Activated naive CD4-positive, alpha-beta T cell treated with anti-CD3 and anti-CD28 coated beads, Interleukin-2, amount 50 U/mL, for 24 hours (primary cell): ENCODE results near the gene CHKA.

Source experiments
- H3K27ac Mint-ChIP-seq: one replicate; pipeline ENCODE4 v1.8.0; 2021; ENCODE audit warnings: mild to moderate bottlenecking, mixed read lengths
- H3K27me3 Mint-ChIP-seq: one replicate; pipeline ENCODE4 v1.8.0; 2021; ENCODE audit warnings: mixed read lengths
- H3K36me3 Mint-ChIP-seq: one replicate; pipeline ENCODE4 v1.8.0; 2021; ENCODE audit warnings: mixed read lengths
- H3K4me1 Mint-ChIP-seq: one replicate; pipeline ENCODE4 v1.8.0; 2021; ENCODE audit warnings: mixed read lengths
- H3K4me3 Mint-ChIP-seq: one replicate; pipeline ENCODE4 v1.8.0; 2021; ENCODE audit warnings: mild to moderate bottlenecking, mixed read lengths
- H3K9me3 Mint-ChIP-seq: one replicate; pipeline ENCODE4 v1.8.0; 2021; ENCODE audit warnings: mixed read lengths

The CHKA gene

DNA sequence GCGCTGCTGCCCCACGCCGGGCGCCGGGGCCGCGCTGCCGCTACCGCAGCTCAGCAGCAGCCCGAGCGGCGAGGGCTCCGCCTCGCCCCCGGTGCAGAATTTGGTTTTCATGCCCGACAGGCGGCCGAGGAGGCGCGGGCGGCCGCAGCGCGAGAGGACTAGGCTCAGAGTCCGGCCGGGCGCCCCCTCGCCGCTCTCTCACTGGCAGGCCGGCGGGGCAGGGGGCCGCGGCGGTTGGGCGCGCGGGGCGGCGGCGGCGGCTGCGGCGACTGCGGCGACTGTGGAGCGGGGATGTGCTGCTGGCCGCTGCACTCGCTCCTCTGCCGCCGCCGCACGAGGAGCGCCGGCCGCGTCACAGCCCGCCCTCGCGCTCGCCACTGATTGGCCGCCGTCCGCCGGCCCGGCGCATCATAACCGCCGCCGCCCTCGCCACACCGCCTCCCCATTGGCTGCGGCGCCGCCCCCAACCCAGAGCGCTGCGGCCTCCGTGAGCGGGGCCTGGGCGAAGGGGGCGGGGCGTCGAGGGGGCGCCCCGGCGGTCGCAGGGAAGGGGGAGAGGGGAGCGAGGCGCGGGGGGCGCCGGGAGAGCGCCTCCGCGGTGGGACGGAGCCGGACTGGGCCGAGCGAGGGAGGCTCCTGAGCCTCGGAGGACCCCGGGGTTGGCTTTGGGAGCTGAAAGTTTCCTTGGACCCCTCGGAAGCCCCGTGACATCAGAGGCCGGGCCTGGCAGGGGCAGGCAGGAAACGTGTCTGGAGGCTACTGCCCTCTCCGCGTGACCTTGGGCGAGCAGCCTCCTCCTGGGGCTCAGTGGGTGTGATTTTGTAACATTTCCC is at the start of gene CHKA:
Gene CHKA (minus strand): TSS at position 322 of the 833 bp plus-strand sequence. CDS start 211 bp downstream, at position 111.
- Mint-ChIP-seq H3K27me3 (no peaks in the 10 kb centered on the region), H3K4me1 (peaks cover 8% of the 10 kb centered on the region), H3K9me3 (no peaks in the 10 kb centered on the region), H3K36me3 (no peaks in the 10 kb centered on the region), H3K27ac (peak within 1 kb of the TSS; percentile 72), H3K4me3 (peak within 1 kb of the TSS; percentile 93)

DNA sequence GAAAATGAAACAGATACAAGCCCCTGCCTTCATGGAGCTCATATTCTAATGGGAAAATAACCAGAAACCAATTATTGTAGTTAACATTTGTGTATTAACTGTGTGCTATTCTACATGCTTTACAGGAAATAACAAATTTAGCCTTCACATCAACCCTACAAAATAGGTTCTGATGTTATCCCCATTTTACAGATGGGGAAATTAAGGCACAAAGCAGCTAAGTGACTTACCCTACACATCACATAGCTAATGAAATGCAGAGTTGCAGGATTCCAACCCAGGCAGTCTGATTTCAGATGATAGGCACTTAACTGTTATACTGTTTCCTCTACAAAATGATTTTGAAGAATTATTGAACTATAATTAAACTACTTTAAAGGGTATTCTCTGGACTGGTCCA is 48.3 kb upstream of the CHKA start:
- Mint-ChIP-seq H3K9me3 (no peaks in the 10 kb centered on the region), H3K4me3 (no peak overlapping the region), H3K4me1 (no peaks in the 10 kb centered on the region), H3K27me3 (no peaks in the 10 kb centered on the region), H3K27ac (no peak overlapping the region), H3K36me3 (peaks cover 12% of the 10 kb centered on the region)

DNA sequence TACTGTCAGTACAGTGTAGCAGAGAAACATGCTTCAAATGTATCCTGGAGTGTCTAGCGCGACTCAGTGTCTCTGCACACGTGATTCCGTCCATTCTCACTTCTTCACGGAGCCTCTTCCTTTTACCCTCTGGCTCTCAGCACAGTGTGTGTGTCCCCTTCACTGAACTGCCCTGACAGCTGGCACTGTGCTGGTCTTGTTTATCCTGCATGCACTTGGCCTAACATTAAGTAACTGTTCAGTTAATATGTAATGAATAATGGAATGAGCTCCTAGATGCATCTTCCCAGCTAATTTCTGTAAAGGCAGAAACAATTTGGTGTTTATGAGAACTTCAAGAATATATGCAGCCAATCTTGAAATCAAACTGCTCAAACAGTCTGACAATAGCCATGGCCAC is 47.5 kb upstream of the CHKA start:
- H3K4me3 Mint-ChIP-seq, result no peak overlapping the region
- H3K4me1 Mint-ChIP-seq, result no peaks in the 10 kb centered on the region
- H3K9me3 Mint-ChIP-seq, result no peaks in the 10 kb centered on the region
- no peaks in the 10 kb centered on the region for H3K27me3 Mint-ChIP-seq
- peaks cover 10% of the 10 kb centered on the region for H3K36me3 Mint-ChIP-seq
- H3K27ac Mint-ChIP-seq, result no peak overlapping the region

DNA sequence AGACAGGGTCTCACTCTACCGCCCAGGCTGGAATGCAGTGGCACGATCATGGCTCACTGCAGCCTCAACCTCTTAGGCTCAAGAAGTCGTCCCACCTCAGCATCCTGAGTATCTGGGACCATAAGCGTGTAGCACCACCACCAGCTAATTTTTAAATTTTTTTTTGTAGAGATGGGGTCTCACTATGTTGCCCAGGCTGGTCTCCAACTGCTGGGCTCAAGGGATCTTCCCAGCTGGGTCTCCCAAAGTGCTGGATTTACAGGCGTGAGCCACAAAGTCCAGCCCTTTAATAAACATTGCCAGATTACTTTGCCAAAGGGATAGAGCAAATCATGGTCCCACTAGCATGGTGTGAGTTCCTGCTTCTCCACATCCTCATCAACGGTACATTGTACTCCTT is 46.3 kb upstream of the CHKA start:
- H3K4me3 Mint-ChIP-seq, result no peak overlapping the region
- no peak overlapping the region for H3K27ac Mint-ChIP-seq
- H3K27me3 Mint-ChIP-seq, result no peaks in the 10 kb centered on the region
- no peaks in the 10 kb centered on the region for H3K9me3 Mint-ChIP-seq
- no peaks in the 10 kb centered on the region for H3K4me1 Mint-ChIP-seq
- peaks cover 10% of the 10 kb centered on the region for H3K36me3 Mint-ChIP-seq

DNA sequence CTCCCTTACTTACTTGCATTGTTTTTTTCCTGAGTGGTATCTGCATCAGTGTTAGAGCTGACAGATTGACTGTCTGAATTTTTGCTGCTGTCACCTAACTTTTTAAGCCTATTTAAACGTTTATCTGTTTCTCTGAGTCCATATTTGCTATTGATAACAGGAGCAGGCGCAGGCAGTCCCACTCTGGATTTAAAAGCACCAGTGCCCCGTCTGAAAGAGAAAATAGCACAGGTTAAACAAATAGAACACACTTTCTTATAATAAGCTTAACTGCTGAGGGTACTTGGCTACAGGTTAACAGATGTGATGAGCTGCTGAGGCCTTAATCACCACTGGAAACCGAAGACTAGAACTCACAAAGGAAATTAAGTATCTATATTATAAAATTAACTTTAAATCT is 45.8 kb upstream of the CHKA start:
- Mint-ChIP-seq H3K27ac (no peak overlapping the region), H3K36me3 (peaks cover 14% of the 10 kb centered on the region), H3K9me3 (no peaks in the 10 kb centered on the region), H3K4me3 (no peak overlapping the region), H3K27me3 (no peaks in the 10 kb centered on the region), H3K4me1 (no peaks in the 10 kb centered on the region)

DNA sequence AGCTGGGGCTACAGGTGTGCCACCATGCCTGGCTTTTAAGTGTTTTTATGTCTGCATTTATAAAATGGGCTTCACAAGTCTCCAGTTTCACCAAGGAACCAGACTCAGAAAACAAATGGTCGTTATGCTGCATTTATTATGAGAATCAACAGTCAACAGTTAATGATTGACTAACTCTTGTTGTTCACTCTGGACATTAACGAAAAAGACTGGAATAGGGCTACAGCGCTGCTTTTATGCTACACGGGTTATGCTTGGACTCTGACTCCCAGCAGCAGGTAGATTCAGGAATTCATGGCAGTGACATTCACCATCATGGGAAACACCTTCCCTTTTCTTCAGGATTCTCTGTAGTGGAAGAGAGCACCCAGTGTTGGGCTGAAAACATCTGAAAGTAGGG is 44.4 kb upstream of the CHKA start:
- Mint-ChIP-seq H3K4me1 (no peaks in the 10 kb centered on the region), H3K9me3 (no peaks in the 10 kb centered on the region), H3K36me3 (peaks cover 12% of the 10 kb centered on the region), H3K27ac (no peak overlapping the region), H3K4me3 (no peak overlapping the region), H3K27me3 (no peaks in the 10 kb centered on the region)

DNA sequence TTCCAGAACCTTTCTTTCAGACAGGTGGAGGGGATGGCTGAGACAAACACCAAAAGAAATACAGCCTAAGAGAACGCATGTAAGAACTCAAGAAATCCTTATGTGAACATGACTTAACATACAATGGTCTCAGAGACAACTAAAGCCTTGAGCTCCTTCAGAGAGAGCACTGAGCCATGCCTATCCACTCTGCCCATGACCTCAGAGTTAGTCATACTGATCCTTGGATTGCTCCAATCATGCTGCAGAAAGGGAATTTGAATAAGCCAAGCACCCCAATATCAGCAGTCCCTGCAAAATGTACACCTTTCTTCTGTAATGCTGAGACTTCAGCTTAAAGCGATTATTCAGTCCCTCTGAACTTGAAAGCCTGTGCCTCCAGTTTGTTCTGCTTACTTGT is 43.2 kb upstream of the CHKA start:
- Mint-ChIP-seq H3K9me3 (no peaks in the 10 kb centered on the region), H3K4me1 (no peaks in the 10 kb centered on the region), H3K36me3 (peaks cover 12% of the 10 kb centered on the region), H3K4me3 (no peak overlapping the region), H3K27me3 (no peaks in the 10 kb centered on the region), H3K27ac (no peak overlapping the region)

DNA sequence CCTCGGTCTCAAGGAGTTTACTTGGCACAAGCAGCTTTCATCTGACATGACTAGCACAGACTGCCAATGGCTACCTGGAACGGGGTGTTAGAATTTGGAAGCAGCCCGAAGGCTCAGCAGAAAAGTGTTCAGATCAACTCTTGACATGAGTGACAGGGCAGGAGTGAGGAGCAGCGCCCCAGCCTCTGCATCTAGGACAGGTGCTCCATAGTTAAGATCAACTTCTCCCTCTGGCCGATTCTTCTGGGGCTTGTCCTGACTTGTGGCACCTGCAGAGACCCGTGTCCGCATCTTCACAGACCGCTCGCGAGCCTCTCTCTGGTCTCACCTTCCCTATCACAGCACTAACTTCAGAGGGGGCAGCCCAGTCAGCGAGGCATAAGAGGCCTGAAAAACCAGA is 42.5 kb upstream of the CHKA start:
- no peaks in the 10 kb centered on the region for H3K27me3 Mint-ChIP-seq
- no peak overlapping the region for H3K4me3 Mint-ChIP-seq
- peaks cover 10% of the 10 kb centered on the region for H3K36me3 Mint-ChIP-seq
- H3K4me1 Mint-ChIP-seq, result no peaks in the 10 kb centered on the region
- no peaks in the 10 kb centered on the region for H3K9me3 Mint-ChIP-seq
- H3K27ac Mint-ChIP-seq, result no peak overlapping the region

DNA sequence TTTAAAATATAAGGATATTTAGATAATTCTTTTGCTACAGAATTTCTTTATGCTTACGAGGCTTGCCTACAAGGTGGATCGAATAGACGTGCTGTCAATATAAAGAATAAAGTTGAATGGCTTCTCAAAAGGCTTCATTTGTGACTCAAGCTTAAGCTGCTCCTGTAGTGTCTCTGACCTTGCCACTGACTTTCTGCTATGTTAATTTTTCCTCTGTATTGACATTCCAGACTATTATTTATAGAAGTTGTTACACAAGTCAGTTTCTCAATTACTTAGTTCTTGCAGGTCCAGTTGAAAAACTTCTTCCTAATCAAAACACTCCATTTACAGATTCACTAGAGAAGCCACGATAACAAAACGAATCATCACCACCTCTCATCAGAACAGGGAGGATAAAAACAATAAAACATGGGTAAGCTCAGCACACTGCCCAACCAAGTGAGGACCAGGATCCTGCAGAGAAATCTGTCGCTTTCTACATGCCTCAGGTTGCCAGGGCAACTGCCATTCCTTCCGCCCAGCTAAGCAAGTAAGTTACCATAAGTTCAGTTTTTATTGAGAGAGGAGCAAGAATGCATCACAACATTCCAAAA is 39.0 kb upstream of the CHKA start:
- Mint-ChIP-seq H3K9me3 (no peaks in the 10 kb centered on the region), H3K4me1 (no peaks in the 10 kb centered on the region), H3K4me3 (no peak overlapping the region), H3K36me3 (peaks cover 6% of the 10 kb centered on the region), H3K27ac (peak overlapping the region; percentile 26), H3K27me3 (no peaks in the 10 kb centered on the region)

DNA sequence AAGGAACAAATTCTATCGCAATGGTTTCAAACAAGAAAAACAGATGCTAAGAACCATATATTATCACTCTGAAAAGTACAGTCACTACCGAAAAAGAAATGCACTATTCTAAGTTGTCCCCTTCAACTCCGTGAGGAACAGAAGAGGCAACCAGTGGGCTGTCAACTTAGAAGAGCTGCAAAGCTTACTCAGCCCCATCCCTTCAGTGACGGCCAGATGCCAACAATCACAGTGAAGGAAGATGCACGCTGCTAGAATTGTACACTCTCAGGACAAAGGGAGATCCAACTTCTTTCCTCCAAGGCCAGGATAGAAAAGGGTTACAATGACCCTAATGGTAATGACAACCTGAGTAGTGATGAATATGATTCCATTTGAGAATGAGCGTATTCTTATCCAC is 38.5 kb upstream of the CHKA start:
- Mint-ChIP-seq H3K9me3 (no peaks in the 10 kb centered on the region), H3K4me1 (no peaks in the 10 kb centered on the region), H3K4me3 (no peak overlapping the region), H3K27ac (no peak overlapping the region), H3K27me3 (no peaks in the 10 kb centered on the region), H3K36me3 (peaks cover 6% of the 10 kb centered on the region)

DNA sequence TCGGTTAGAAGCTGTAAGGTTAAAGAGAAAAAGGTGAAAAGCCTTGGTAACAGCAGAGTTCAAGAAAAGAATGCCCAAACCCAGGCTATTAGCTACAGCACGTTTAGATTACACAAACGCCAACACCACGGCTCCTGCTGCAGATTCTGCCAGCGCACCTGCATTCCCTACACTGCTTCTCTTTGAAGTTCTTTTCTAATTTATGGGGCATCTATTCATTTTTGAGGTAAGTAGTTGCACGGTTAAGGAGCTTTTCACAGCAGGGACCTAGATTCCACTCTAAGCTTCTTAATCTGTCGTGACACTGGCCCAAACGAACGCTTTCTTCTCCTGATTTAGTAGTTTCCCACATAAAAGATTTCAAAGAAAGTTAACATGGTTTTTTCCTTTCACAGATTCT is 38.0 kb upstream of the CHKA start:
- Mint-ChIP-seq H3K36me3 (peaks cover 6% of the 10 kb centered on the region), H3K4me1 (no peaks in the 10 kb centered on the region), H3K27me3 (no peaks in the 10 kb centered on the region), H3K4me3 (no peak overlapping the region), H3K9me3 (no peaks in the 10 kb centered on the region), H3K27ac (no peak overlapping the region)

DNA sequence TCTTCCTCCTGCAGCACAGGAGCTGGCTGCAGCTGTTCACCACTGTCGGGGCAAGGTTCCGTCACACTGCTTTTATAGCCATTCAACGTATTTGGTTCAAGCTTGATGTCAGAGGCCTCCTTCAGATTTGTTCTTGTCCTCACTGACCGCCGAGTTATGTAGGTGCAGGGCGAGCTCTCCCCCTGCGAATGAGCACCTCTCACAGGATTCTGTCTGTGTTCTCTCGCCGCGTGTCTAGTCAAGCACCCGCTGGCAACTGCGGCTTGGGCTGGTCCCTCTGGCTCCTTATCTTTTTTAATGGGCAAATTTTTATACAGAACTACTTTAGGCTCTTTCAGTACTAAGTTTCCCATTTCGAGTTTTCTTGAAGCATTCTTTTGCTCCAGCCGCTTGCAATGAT is 37.4 kb upstream of the CHKA start:
- Mint-ChIP-seq H3K4me3 (no peak overlapping the region), H3K36me3 (peaks cover 6% of the 10 kb centered on the region), H3K4me1 (no peaks in the 10 kb centered on the region), H3K9me3 (no peaks in the 10 kb centered on the region), H3K27me3 (no peaks in the 10 kb centered on the region), H3K27ac (peak overlapping the region; percentile 1)

DNA sequence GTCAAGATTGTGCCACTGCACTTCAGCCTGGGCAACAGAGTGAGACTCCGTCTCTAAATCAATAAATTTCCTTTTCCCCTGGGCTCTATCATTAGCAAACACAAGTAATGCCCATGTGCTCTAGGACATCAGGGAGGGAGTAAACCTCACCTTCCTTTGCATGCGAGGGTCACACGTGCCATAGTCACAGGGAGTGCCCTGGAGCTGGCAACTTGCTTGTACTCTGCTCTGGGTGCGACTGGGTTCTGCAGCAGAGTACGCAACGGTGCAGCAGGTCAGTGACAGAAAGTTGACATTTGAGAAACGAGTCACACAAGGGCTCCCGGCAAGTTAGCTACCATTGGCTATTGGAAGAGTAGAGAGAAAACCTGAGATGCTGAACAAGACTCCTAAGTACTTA is 32.6 kb upstream of the CHKA start:
- no peaks in the 10 kb centered on the region for H3K36me3 Mint-ChIP-seq
- H3K27ac Mint-ChIP-seq, result no peak overlapping the region
- H3K4me1 Mint-ChIP-seq, result peaks cover 4% of the 10 kb centered on the region
- H3K4me3 Mint-ChIP-seq, result no peak overlapping the region
- H3K9me3 Mint-ChIP-seq, result no peaks in the 10 kb centered on the region
- no peaks in the 10 kb centered on the region for H3K27me3 Mint-ChIP-seq

DNA sequence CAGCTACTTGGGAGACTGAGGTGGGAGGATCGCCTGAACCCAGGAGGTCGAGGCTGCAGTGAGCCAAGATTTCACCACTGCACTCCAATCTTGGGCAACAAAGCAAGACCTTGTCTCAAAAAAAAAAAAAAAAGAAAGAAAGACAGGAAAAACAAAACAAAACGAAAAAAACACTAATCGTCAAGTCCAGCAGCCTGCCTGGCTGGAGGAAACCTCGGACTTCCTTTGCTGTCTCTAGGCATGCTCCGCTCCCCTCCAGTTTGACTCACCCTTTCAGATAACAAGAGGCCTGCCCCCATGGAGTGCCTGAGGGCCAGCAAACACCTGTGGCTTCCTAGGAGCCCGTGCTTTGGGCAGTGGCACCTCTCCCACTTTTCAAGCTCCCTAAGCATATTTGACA is 28.8 kb upstream of the CHKA start:
- Mint-ChIP-seq H3K4me3 (no peak overlapping the region), H3K9me3 (no peaks in the 10 kb centered on the region), H3K36me3 (no peaks in the 10 kb centered on the region), H3K27me3 (no peaks in the 10 kb centered on the region), H3K27ac (no peak overlapping the region), H3K4me1 (peaks cover 4% of the 10 kb centered on the region)

DNA sequence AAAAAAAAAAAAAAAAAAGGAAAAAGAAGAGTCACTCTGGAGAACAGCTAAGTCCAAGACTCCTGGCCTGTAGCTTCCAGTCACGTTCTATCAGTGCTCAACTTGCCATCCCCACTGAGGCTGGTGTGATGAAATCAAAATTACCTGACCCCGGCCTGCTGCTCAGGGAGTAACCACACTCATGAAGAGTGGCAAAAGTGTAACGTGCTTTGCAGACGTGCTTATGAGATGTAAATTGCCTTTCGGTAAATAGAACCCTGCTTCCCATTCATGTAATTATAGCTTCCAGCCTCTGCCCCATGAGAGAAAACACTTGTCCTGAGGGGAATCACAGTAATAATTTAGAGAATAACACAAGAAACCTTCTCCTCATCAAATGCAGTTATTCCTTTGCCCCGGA is 28.2 kb upstream of the CHKA start:
- Mint-ChIP-seq H3K27ac (no peak overlapping the region), H3K4me3 (no peak overlapping the region), H3K4me1 (peaks cover 4% of the 10 kb centered on the region), H3K9me3 (no peaks in the 10 kb centered on the region), H3K27me3 (no peaks in the 10 kb centered on the region), H3K36me3 (no peaks in the 10 kb centered on the region)

DNA sequence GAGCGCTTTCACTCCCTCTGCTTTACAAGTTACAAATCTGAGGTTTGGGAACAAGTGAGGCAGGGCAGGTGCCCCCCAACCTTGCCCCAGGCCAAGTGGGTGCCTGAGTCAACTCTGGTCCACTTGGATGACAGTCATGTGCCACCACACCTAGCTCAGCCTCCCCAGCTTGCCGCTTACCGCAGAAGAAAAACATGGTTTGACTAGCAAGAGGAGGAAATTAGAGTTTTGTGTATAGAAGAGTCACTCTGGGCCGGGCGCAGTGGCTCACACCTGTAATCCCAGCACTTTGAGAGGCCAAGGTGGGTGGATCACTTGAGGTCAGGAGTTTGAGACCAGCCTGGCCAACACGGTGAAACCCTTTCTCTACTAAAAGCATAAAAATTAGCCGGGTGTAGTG is 27.7 kb upstream of the CHKA start:
- Mint-ChIP-seq H3K27me3 (no peaks in the 10 kb centered on the region), H3K4me1 (peaks cover 4% of the 10 kb centered on the region), H3K36me3 (no peaks in the 10 kb centered on the region), H3K9me3 (no peaks in the 10 kb centered on the region), H3K4me3 (no peak overlapping the region), H3K27ac (no peak overlapping the region)
